Left ventricle myocardium inferior (tissue), 1 donor: ENCODE results near the gene PRG2. TPM values are rescaled to one million over a fixed set of nuclear protein-coding genes. Genes with fewer than 3 reads are reported as not detected.

Experiments
- DNase-seq: peaks from one replicate; pipeline ENCODE4 v3.0.0-alpha.2; 2020
- H3K27ac ChIP-seq: fragments of 200-600 bp; replicated peaks from 2 replicates; pipeline ENCODE4 v1.8.0; 2021
- H3K27me3 ChIP-seq: fragments of 200-600 bp; 2 replicates; pipeline ENCODE4 v1.8.0; 2021; ENCODE audit warnings: low read depth
- H3K36me3 ChIP-seq: fragments of 200-600 bp; 2 replicates; pipeline ENCODE4 v1.8.0; 2021
- H3K4me1 ChIP-seq: fragments of 200-600 bp; 2 replicates; pipeline ENCODE4 v1.8.0; 2021
- H3K4me3 ChIP-seq: fragments of 200-600 bp; 2 replicates; pipeline ENCODE4 v1.8.0; 2021; ENCODE audit warnings: mild to moderate bottlenecking, moderate library complexity
- H3K9me3 ChIP-seq: fragments of 200-600 bp; replicated peaks from 2 replicates; pipeline ENCODE4 v1.8.0; 2021
- intact Hi-C: fragments of 100-400 bp; cut with micrococcal nuclease; formaldehyde crosslinking; loops from one replicate; pipeline ENCODE4 v1.11.0; 2022
- total RNA-seq: library from RNA; stranded (reverse); fragmentation: NEBNext Ultra II Directional; extraction: Animal tissue kit (Norgen Biotek cat#: 25700); gene quantifications from one replicate; pipeline ENCODE4 v1.2.1, GENCODE V29; 2021
- TF ChIP-seq, protein P1 (sequence below): fragments of 200-600 bp; IDR thresholded peaks from 2 replicates; pipeline ENCODE4 v1.8.0; 2021; ENCODE audit warnings: antibody characterized with exemption, mild to moderate bottlenecking, borderline replicate concordance
- donor health status: DM: no; HTN: yes; CAD: no; lungs with severe emphysema.

The PRG2 gene
- total RNA-seq, 1 donor from 2014 or later, result not detected

DNA sequence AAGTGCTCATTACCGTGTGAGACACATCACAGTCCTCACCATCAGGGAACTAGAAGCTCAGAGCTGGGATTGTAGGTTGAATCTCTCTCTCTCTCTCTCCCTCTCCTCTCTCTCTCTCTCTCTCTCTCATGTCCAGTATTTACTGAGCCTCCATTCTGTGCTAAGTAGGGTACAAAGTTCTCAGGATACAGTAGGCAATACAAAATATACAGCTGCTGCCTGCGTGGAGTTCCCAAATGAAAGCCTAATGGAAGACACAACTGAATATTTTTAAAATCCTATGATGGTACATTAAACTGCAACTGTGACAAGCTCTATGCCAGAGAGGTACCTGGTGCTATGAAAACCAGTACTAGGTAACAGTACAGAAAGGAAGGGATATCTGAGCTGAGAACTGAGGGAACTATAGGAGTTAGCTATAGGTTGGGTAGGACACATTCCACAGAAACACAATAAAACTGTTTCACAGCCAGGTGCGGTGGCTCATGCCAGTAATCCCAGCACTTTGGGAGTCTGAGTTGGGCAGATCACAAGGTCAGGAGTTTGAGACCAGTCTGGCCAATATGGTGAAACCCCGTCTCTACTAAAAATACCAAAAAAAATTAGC is 9.6 kb upstream of the PRG2 start:
- no peak overlapping the region for H3K4me3 ChIP-seq
- no peaks in the 10 kb centered on the region for H3K9me3 ChIP-seq
- no peak for DNase-seq
- H3K4me1 ChIP-seq, result peaks cover 2% of the 10 kb centered on the region
- TF ChIP-seq, protein P1, sequence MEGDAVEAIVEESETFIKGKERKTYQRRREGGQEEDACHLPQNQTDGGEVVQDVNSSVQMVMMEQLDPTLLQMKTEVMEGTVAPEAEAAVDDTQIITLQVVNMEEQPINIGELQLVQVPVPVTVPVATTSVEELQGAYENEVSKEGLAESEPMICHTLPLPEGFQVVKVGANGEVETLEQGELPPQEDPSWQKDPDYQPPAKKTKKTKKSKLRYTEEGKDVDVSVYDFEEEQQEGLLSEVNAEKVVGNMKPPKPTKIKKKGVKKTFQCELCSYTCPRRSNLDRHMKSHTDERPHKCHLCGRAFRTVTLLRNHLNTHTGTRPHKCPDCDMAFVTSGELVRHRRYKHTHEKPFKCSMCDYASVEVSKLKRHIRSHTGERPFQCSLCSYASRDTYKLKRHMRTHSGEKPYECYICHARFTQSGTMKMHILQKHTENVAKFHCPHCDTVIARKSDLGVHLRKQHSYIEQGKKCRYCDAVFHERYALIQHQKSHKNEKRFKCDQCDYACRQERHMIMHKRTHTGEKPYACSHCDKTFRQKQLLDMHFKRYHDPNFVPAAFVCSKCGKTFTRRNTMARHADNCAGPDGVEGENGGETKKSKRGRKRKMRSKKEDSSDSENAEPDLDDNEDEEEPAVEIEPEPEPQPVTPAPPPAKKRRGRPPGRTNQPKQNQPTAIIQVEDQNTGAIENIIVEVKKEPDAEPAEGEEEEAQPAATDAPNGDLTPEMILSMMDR, result no peak
- H3K27me3 ChIP-seq, result peaks cover 10% of the 10 kb centered on the region
- no peak overlapping the region for H3K27ac ChIP-seq
- H3K36me3 ChIP-seq, result no peaks in the 10 kb centered on the region
- intact Hi-C loops, result no loop called here

- Histone ChIP-seq H3K36me3 (no peaks in the 10 kb centered on the region), H3K4me1 (no peaks in the 10 kb centered on the region), H3K4me3 (no peak overlapping the region), H3K27ac (no peak overlapping the region), H3K27me3 (peaks cover 10% of the 10 kb centered on the region), H3K9me3 (no peaks in the 10 kb centered on the region)
- intact Hi-C loops, result no loop called here
- TF ChIP-seq, protein P1, result no peak
- no peak for DNase-seq
Observed at GRCh38 chr11:57399221-57399620, 8.8 kb upstream of the PRG2 start.

GRCh38 chr11:57397394-57397990 is 7.0 kb upstream of the PRG2 start:
- Histone ChIP-seq H3K27me3 (peaks cover 10% of the 10 kb centered on the region), H3K4me1 (no peaks in the 10 kb centered on the region), H3K4me3 (no peak overlapping the region), H3K9me3 (no peaks in the 10 kb centered on the region), H3K36me3 (no peaks in the 10 kb centered on the region), H3K27ac (no peak overlapping the region)
- no peak for DNase-seq
- TF ChIP-seq, protein P1, result no peak
- intact Hi-C loops, result no loop called here

DNA sequence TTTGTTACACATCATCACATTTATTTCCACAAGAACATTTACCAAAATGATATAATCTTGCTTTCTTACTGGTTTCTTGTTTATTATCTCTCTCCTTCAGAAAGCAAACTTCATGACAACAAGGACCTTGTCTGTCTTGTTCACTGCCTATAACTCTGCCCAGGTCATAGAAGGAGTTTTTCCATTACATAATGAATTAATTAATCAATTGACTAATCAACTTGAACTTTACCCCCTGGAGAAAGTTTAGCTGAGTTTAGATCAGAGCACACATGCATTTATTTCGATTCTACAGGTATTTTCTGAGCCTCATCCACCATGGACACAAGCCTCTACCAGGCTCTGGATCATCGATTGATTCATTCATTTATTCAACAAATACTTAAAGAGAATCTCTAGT is 6.3 kb upstream of the PRG2 start:
- Histone ChIP-seq H3K9me3 (no peaks in the 10 kb centered on the region), H3K27ac (no peak overlapping the region), H3K36me3 (no peaks in the 10 kb centered on the region), H3K4me1 (no peaks in the 10 kb centered on the region), H3K27me3 (peaks cover 10% of the 10 kb centered on the region), H3K4me3 (no peak overlapping the region)
- TF ChIP-seq, protein P1, result no peak
- DNase-seq, result no peak
- intact Hi-C loops, result no loop called here

DNA sequence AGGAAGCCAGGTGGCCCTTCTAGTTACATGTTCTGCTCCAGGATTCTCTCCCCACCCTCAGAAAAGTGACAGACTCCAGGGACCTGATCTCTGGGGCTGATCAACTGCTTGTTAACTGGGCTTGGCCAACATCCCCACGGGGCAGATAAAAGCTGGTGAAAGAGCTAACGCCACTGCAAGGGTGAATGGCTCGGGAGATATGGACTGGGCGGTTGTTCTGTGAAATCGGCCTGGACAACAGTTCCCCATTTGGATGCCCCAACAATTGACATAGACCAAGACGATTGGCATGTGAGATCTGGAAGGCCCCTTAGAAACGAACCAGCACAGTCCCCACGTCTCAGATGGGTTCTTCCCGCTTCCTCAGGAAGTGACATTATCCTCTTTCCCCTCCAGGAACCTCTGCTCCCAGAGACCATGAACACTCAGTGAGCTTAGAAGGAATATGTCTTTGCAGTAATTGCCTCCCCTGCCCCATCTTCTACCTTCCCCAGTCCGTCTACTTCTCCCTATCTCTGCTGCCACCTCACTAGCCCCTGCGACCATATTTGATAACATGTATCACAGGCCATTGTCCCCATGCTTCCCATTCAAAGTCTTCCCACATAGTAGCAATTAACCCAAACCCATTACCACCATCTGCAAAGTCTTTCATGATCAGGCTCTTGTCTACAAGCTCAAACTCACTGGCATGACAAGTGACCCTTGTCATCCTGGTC is 5.6 kb upstream of the PRG2 start:
- no peaks in the 10 kb centered on the region for H3K4me1 ChIP-seq
- no peaks in the 10 kb centered on the region for H3K36me3 ChIP-seq
- no peak overlapping the region for H3K4me3 ChIP-seq
- H3K9me3 ChIP-seq, result no peaks in the 10 kb centered on the region
- intact Hi-C loops, result no loop called here
- TF ChIP-seq, protein P1, result no peak
- no peak overlapping the region for H3K27ac ChIP-seq
- H3K27me3 ChIP-seq, result peaks cover 10% of the 10 kb centered on the region
- no peak for DNase-seq
